Activated CD8-positive, alpha-beta T cell treated with anti-CD3 and anti-CD28 coated beads for 36 hours (primary cell): ENCODE data around the gene PTPN6. TPM values are rescaled to one million over a fixed set of nuclear protein-coding genes. Genes with fewer than 3 reads are reported as not detected.

ENCODE experiments used
- ATAC-seq: fragments of 200-7000 bp; cut with Tn5 transposase; one replicate; pipeline ENCODE4 v1.10.0; 2021; ENCODE audit warnings: mild to moderate bottlenecking, moderate library complexity
- CTCF ChIA-PET: fragments of 350-600 bp; sonication (Branson Sonifier 250); formaldehyde crosslinking; loops from one replicate; lab custom pipeline; 2021; ENCODE audit warnings: antibody characterized with exemption; lab: Charles Lee
- POLR2A ChIA-PET: fragments of 350-600 bp; sonication (Branson Sonifier 250); formaldehyde crosslinking; loops from one replicate; lab custom pipeline; 2021; ENCODE audit warnings: antibody characterized with exemption; lab: Charles Lee
- DNase-seq: peaks from one replicate; pipeline ENCODE4 v3.0.0-alpha.2; 2020
- H3K27ac Mint-ChIP-seq: one replicate; pipeline ENCODE4 v1.8.0; 2021; ENCODE audit warnings: mild to moderate bottlenecking, mixed read lengths
- H3K27me3 Mint-ChIP-seq: one replicate; pipeline ENCODE4 v1.8.0; 2021; ENCODE audit warnings: mixed read lengths
- H3K36me3 Mint-ChIP-seq: one replicate; pipeline ENCODE4 v1.8.0; 2021; ENCODE audit warnings: low read depth, mixed read lengths
- H3K4me1 Mint-ChIP-seq: one replicate; pipeline ENCODE4 v1.8.0; 2021; ENCODE audit warnings: low read depth, mixed read lengths
- H3K4me3 Mint-ChIP-seq: one replicate; pipeline ENCODE4 v1.8.0; 2021; ENCODE audit warnings: mild to moderate bottlenecking, moderate library complexity, mixed read lengths
- H3K9me3 Mint-ChIP-seq: one replicate; pipeline ENCODE4 v1.8.0; 2021; ENCODE audit warnings: mixed read lengths
- intact Hi-C: fragments of 100-400 bp; cut with micrococcal nuclease; formaldehyde crosslinking; loops from one replicate; pipeline ENCODE4 v1.10.0; 2022
- total RNA-seq, 2 experiments: library from RNA; stranded (reverse); gene quantifications; one replicate each; pipeline ENCODE4 v1.2.3, GENCODE V29; 2021
- TF ChIP-seq, protein P1 (sequence below): fragments of 200-600 bp; IDR thresholded peaks from one replicate; pipeline ENCODE4 v1.8.0; 2022; ENCODE audit warnings: antibody characterized with exemption, mild to moderate bottlenecking

The PTPN6 gene
- total RNA-seq, 2 experiments from 2014 or later, result 485 to 489 TPM

DNA sequence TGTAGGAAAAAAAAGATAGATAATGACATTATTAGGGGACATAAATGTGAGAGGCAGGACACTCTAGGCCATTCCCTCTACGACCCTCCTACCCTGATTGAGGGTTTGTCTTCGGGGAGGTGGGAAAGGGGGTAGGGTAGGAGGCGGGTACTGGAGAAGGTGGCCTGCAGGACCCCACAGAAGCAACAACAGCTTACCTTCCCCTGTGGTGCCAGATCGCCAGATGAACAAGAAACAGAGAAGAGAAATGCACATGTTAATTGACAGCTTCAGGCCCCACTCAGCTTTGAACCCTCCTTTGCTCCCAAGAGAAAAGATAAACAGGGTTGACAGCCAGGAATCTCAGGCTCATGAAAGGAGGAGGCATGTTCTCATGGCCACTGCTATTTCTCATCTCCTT lies 14.6 kb downstream of the PTPN6 start:
- Mint-ChIP-seq H3K4me3 (no peak overlapping the region), H3K27ac (peak overlapping the region; percentile 91), H3K4me1 (peaks cover 71% of the 10 kb centered on the region), H3K27me3 (no peaks in the 10 kb centered on the region), H3K36me3 (peaks cover 61% of the 10 kb centered on the region), H3K9me3 (no peaks in the 10 kb centered on the region)
- POLR2A ChIA-PET, result interaction anchor here (0.8 to 25.2 kb wide), 3 partner anchors 12 to 143 kb away, joined by 3 to 1266 read pairs (median 4); partner anchors contain the start of genes ATN1, C12orf57, PTPN6 and RNU7-1
- CTCF ChIA-PET, result interaction anchor here (0.9 to 13.5 kb wide), 5 partner anchors 24 to 112 kb away, joined by 3 to 460 read pairs (median 3); partner anchors contain the start of genes C12orf57, LPCAT3, PTPN6 and RNU7-1
- intact Hi-C loops, result no loop called here
- DNase-seq (no peak), ATAC-seq (no peak)
- TF ChIP-seq, protein P1, sequence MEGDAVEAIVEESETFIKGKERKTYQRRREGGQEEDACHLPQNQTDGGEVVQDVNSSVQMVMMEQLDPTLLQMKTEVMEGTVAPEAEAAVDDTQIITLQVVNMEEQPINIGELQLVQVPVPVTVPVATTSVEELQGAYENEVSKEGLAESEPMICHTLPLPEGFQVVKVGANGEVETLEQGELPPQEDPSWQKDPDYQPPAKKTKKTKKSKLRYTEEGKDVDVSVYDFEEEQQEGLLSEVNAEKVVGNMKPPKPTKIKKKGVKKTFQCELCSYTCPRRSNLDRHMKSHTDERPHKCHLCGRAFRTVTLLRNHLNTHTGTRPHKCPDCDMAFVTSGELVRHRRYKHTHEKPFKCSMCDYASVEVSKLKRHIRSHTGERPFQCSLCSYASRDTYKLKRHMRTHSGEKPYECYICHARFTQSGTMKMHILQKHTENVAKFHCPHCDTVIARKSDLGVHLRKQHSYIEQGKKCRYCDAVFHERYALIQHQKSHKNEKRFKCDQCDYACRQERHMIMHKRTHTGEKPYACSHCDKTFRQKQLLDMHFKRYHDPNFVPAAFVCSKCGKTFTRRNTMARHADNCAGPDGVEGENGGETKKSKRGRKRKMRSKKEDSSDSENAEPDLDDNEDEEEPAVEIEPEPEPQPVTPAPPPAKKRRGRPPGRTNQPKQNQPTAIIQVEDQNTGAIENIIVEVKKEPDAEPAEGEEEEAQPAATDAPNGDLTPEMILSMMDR, result no peak

DNA sequence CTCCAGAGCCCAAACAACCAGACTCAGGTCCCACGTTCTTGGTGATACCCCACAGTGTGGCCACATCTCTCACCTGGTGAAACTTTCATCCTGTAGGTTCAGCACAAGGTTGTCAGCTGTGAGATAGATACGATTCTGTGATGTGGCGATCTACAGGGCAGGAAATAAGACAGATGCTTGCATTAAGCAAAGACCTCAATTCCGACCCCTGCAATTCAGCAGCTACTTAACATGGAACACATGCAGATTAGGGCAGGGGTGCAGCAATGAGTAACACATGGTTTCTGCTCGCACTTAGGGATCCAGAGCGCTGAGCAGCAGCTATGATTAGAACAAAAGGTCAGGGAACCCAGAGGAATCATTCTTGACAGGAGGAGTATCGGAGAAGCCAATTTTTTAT lies 15.2 kb downstream of the PTPN6 start:
- Mint-ChIP-seq H3K27ac (peak overlapping the region; percentile 91), H3K4me1 (peaks cover 64% of the 10 kb centered on the region), H3K27me3 (no peaks in the 10 kb centered on the region), H3K4me3 (no peak overlapping the region), H3K9me3 (no peaks in the 10 kb centered on the region), H3K36me3 (peaks cover 61% of the 10 kb centered on the region)
- POLR2A ChIA-PET, result interaction anchor here (0.8 to 25.2 kb wide), 3 partner anchors 11 to 142 kb away, joined by 3 to 1266 read pairs (median 4); partner anchors contain the start of genes ATN1, C12orf57, PTPN6 and RNU7-1
- no peak for ATAC-seq
- intact Hi-C loops, result no loop called here
- TF ChIP-seq, protein P1, result no peak
- CTCF ChIA-PET, result interaction anchor here (0.9 to 13.5 kb wide), 5 partner anchors 24 to 113 kb away, joined by 3 to 460 read pairs (median 3); partner anchors contain the start of genes C12orf57, LPCAT3, PTPN6 and RNU7-1
- no peak for DNase-seq

DNA sequence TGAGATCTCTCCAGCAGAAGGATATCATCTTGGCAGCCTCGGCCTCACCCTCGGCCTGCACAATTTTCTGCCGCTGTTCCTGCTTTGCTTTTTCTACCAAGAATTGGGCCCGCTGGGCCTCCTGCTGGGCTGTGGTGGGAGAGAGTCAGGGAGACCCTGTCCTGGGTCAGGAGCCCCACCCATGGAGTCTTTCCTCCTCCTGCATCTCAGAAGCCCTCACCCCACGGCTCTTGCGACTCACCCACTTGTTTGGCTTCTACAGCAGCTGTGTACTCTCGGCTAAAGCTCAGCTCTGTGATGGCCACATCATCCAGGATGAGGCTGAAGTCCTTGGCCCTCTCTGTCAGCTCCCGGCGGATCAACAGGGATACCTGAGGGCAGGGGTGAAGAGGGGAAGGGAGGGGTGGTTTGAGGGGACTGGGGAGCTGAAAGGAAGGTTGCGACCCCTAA lies 16.5 kb downstream of the PTPN6 start:
- Mint-ChIP-seq H3K4me3 (peak overlapping the region; percentile 24), H3K4me1 (peaks cover 61% of the 10 kb centered on the region), H3K9me3 (no peaks in the 10 kb centered on the region), H3K36me3 (peaks cover 70% of the 10 kb centered on the region), H3K27me3 (no peaks in the 10 kb centered on the region), H3K27ac (peak overlapping the region; percentile 61)
- DNase-seq (no peak), ATAC-seq (no peak)
- intact Hi-C loops, result no loop called here
- TF ChIP-seq, protein P1, result no peak
- CTCF ChIA-PET, result interaction anchor here (1.2 to 2.7 kb wide), 5 partner anchors 9 to 76 kb away, joined by 3 to 28 read pairs (median 6); partner anchors contain the start of genes C12orf57 and RNU7-1
- POLR2A ChIA-PET, result interaction anchor here (1.4 to 11.2 kb wide), 5 partner anchors 9 to 145 kb away, joined by 3 to 198 read pairs (median 23); partner anchors contain the start of genes C12orf57, PTPN6 and RNU7-1

DNA sequence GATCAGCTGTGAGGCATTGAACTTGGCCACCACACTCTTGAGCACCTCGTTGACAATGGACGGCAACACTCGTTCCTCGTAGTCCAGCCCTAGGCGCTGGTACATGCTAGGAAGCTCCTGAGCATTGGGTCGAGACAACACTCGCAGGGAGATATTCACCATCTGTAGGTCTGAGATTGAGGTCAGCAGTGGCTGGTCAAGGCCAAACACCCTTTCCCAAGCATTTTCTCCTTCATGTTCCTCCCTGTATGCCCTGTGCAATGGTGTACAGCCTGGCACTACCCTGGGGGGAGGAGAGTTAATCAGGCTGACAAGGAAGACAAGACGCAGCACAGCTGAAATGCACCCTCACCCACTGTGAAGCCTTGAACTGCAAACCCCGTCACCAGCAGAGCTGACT lies 17.3 kb downstream of the PTPN6 start:
- no peaks in the 10 kb centered on the region for H3K9me3 Mint-ChIP-seq
- ChIA-PET CTCF (interaction anchor here (1.0 to 2.7 kb wide), 11 partner anchors 9 to 96 kb away, joined by 3 to 28 read pairs (median 4); partner anchors contain the start of genes C12orf57, PTPN6, RNU7-1 and SPSB2), POLR2A (interaction anchor here (0.7 to 11.2 kb wide), 8 partner anchors 10 to 144 kb away, joined by 3 to 198 read pairs (median 12); partner anchors contain the start of genes C12orf57, PTPN6 and RNU7-1)
- TF ChIP-seq, protein P1, result no peak
- H3K27me3 Mint-ChIP-seq, result no peaks in the 10 kb centered on the region
- H3K27ac Mint-ChIP-seq, result peak overlapping the region; percentile 100
- no peak for DNase-seq
- intact Hi-C loops, result no loop called here
- peaks cover 63% of the 10 kb centered on the region for H3K4me1 Mint-ChIP-seq
- H3K36me3 Mint-ChIP-seq, result peaks cover 76% of the 10 kb centered on the region
- no peak for ATAC-seq
- H3K4me3 Mint-ChIP-seq, result peak overlapping the region; percentile 99
